ENCODE data around the gene SLAMF8. TPM values are rescaled to one million over a fixed set of nuclear protein-coding genes. Genes with fewer than 3 reads are reported as not detected.

The SLAMF8 gene
- total and polyA plus RNA-seq, 4 donors = 0.28 to 1.6 (median 1.1) TPM

DNA sequence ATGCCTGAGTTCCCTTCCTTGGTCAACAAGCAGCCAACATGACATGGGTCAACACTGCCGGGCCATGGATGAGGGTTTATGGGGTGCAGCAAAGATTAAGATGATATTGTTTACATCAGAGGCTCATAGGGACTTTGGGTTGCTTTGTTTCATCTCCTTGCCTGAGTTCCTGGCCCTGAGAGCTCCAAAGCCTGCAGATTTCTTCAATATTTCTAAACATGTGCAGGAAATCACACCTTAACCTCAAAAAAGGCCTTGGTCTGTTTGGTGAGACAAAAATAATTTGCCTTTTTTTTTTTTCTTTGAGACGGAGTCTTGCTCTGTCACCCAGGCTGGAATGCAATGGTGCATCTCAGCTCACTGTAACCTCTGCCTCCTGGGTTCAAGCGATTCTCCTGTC is 876 bp downstream of the SLAMF8 start:
- no peak for DNase-seq (ENCODE audit: low spot score)
- H3K36me3 ChIP-seq (ENCODE audit: control insufficient read depth in 4 of 4, insufficient read depth in 3 of 4, low read depth in 1 of 4, low read length in 3 of 4) = no peaks in the 10 kb centered on the region
- no peak overlapping the region for H3K27ac ChIP-seq (ENCODE audit: low read depth in 1 of 2, low read length in 2 of 2)
- H3K27me3 ChIP-seq (ENCODE audit: control insufficient read depth in 4 of 4, insufficient read depth in 4 of 4, low read length in 3 of 4) = no peaks in the 10 kb centered on the region
- no peak overlapping the region for H3K4me3 ChIP-seq (ENCODE audit: low read depth in 1 of 3, low read length in 3 of 3)
- 87% methylated on average over 3 of the region's 3 CpGs for WGBS
- H3K9ac ChIP-seq (ENCODE audit: low read depth in 1 of 2, low read length in 2 of 2) = no peak overlapping the region
- H3K9me3 ChIP-seq (ENCODE audit: control insufficient read depth in 4 of 4, low read length in 3 of 4) = no peaks in the 10 kb centered on the region
- TF ChIP-seq EGR1 (IDR thresholded peaks at IDR 0.05; ENCODE audit: low read depth in 2 of 2) (no peak), CTCF (IDR thresholded peaks at IDR 0.05; ENCODE audit: low read depth, low read length, missing input control) (no peak), FOXA2 (IDR thresholded peaks at IDR 0.05) (no peak), FOXA1 (IDR thresholded peaks at IDR 0.05) (no peak), RXRA (IDR thresholded peaks at IDR 0.05) (no peak)
- no peaks in the 10 kb centered on the region for H3K4me1 ChIP-seq (ENCODE audit: control insufficient read depth in 4 of 4, insufficient read depth in 4 of 4, low read length in 3 of 4)

DNA sequence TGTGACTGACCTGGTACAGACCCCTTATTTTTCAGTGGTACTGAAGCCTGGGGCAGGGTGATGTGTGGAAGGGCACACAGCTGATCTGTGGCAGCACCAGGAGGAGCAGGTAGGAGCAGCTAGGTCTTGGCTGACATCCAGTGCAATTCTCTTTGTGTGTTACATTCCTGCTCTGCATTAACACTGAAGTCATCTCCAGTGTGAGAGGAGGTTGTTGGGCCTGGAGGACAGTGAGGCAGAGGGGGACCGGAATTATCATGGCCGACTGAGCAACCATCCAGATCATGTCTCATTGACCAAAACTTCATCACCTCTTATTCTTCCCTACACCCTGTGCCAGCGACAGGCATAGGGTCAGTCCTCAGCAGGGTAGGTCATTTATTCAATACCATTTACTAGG is 1.5 kb downstream of the SLAMF8 start:
- no peak for DNase-seq (ENCODE audit: low spot score)
- Histone ChIP-seq H3K9me3 (ENCODE audit: control insufficient read depth in 4 of 4, low read length in 3 of 4) (no peaks in the 10 kb centered on the region), H3K27ac (ENCODE audit: low read depth in 1 of 2, low read length in 2 of 2) (no peak overlapping the region), H3K9ac (ENCODE audit: low read depth in 1 of 2, low read length in 2 of 2) (no peak overlapping the region), H3K4me3 (ENCODE audit: low read depth in 1 of 3, low read length in 3 of 3) (no peak overlapping the region), H3K4me1 (ENCODE audit: control insufficient read depth in 4 of 4, insufficient read depth in 4 of 4, low read length in 3 of 4) (no peaks in the 10 kb centered on the region), H3K27me3 (ENCODE audit: control insufficient read depth in 4 of 4, insufficient read depth in 4 of 4, low read length in 3 of 4) (no peaks in the 10 kb centered on the region), H3K36me3 (ENCODE audit: control insufficient read depth in 4 of 4, insufficient read depth in 3 of 4, low read depth in 1 of 4, low read length in 3 of 4) (no peaks in the 10 kb centered on the region)
- TF ChIP-seq GABPA (IDR thresholded peaks at IDR 0.05 in 1 of 2, conservative IDR thresholded peaks at IDR 0.05 in 1 of 2) = no peak
- no peak for TF ChIP-seq NR2F2 (IDR thresholded peaks at IDR 0.05)
- TF ChIP-seq, protein P1, sequence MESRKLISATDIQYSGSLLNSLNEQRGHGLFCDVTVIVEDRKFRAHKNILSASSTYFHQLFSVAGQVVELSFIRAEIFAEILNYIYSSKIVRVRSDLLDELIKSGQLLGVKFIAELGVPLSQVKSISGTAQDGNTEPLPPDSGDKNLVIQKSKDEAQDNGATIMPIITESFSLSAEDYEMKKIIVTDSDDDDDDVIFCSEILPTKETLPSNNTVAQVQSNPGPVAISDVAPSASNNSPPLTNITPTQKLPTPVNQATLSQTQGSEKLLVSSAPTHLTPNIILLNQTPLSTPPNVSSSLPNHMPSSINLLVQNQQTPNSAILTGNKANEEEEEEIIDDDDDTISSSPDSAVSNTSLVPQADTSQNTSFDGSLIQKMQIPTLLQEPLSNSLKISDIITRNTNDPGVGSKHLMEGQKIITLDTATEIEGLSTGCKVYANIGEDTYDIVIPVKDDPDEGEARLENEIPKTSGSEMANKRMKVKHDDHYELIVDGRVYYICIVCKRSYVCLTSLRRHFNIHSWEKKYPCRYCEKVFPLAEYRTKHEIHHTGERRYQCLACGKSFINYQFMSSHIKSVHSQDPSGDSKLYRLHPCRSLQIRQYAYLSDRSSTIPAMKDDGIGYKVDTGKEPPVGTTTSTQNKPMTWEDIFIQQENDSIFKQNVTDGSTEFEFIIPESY (IDR thresholded peaks at IDR 0.05) = no peak
- TF ChIP-seq CTCF (IDR thresholded peaks at IDR 0.05; ENCODE audit: low read depth, low read length, missing input control) = no peak
- TF ChIP-seq SP1 (IDR thresholded peaks at IDR 0.05) = no peak
- no peak for TF ChIP-seq REST (IDR thresholded peaks at IDR 0.05)
- TF ChIP-seq HNF4A (conservative IDR thresholded peaks at IDR 0.05) = no peak
- TF ChIP-seq JUND (IDR thresholded peaks at IDR 0.05) = no peak
- no peak for TF ChIP-seq HNF4G (IDR thresholded peaks at IDR 0.05)
- 84% methylated on average over 3 of the region's 3 CpGs for WGBS
